ENCODE results near the gene MLLT6. TPM values are rescaled to one million over a fixed set of nuclear protein-coding genes. Genes with fewer than 3 reads are reported as not detected.

Gene MLLT6
- total RNA-seq, 1 donor from 2014 or later = 175 TPM

- no peak for DNase-seq (ENCODE audit: low spot score)
Observed at GRCh38 chr17:38706505-38707216, 1.6 kb downstream of the MLLT6 start.

GRCh38 chr17:38707678-38708351, 2.7 kb downstream of the MLLT6 start:
- DNase-seq (ENCODE audit: low spot score) = no peak

- no peak for DNase-seq (ENCODE audit: low spot score)
Observed at GRCh38 chr17:38709104-38709820, 4.2 kb downstream of the MLLT6 start.

GRCh38 chr17:38709864-38710603, 5.0 kb downstream of the MLLT6 start:
- no peak for DNase-seq (ENCODE audit: low spot score)

- DNase-seq (ENCODE audit: low spot score) = no peak
Observed at GRCh38 chr17:38710604-38710962, 5.5 kb downstream of the MLLT6 start.

- no peak for DNase-seq (ENCODE audit: low spot score)
Observed at GRCh38 chr17:38710985-38711384, 5.9 kb downstream of the MLLT6 start.

- DNase-seq (ENCODE audit: low spot score) = no peak
Observed at GRCh38 chr17:38711792-38712571, 6.9 kb downstream of the MLLT6 start.

GRCh38 chr17:38712593-38712992, 7.5 kb downstream of the MLLT6 start:
- DNase-seq (ENCODE audit: low spot score) = no peak

GRCh38 chr17:38713456-38714075, 8.5 kb downstream of the MLLT6 start:
- DNase-seq (ENCODE audit: low spot score) = no peak

- DNase-seq (ENCODE audit: low spot score) = no peak
Observed at GRCh38 chr17:38715216-38715943, 10.3 kb downstream of the MLLT6 start.

GRCh38 chr17:38716368-38717005, 11.4 kb downstream of the MLLT6 start:
- no peak for DNase-seq (ENCODE audit: low spot score)

GRCh38 chr17:38717139-38717745, 12.2 kb downstream of the MLLT6 start:
- no peak for DNase-seq (ENCODE audit: low spot score)

- DNase-seq (ENCODE audit: low spot score) = no peak
Observed at GRCh38 chr17:38719289-38719942, 14.3 kb downstream of the MLLT6 start.

- DNase-seq (ENCODE audit: low spot score) = no peak
Observed at GRCh38 chr17:38719943-38720641, 15.0 kb downstream of the MLLT6 start.

GRCh38 chr17:38720941-38721340, 15.9 kb downstream of the MLLT6 start:
- no peak for DNase-seq (ENCODE audit: low spot score)

GRCh38 chr17:38721802-38722201, 16.7 kb downstream of the MLLT6 start:
- DNase-seq (ENCODE audit: low spot score) = no peak

- no peak for DNase-seq (ENCODE audit: low spot score)
Observed at GRCh38 chr17:38724337-38724988, 19.4 kb downstream of the MLLT6 start.

- no peak for DNase-seq (ENCODE audit: low spot score)
Observed at GRCh38 chr17:38725066-38725465, 20.0 kb downstream of the MLLT6 start.
